Testis (tissue), 3 donors: ENCODE results near the gene ZSCAN22. TPM values are rescaled to one million over a fixed set of nuclear protein-coding genes. Genes with fewer than 3 reads are reported as not detected.

Experiments
- DNase-seq: peaks from one replicate; pipeline ENCODE4 v3.0.0-alpha.2; 2019
- H3K27ac ChIP-seq, 2 donors: fragments of 200-600 bp; sonication (generic); one replicate each; pipeline ENCODE4 v1.5.1; 2019
- H3K27me3 ChIP-seq: fragments of 200-600 bp; sonication (generic); one replicate; pipeline ENCODE4 v1.5.1; 2019
- H3K36me3 ChIP-seq: fragments of 200-600 bp; sonication (generic); one replicate; pipeline ENCODE4 v1.5.1; 2017; ENCODE audit warnings: low read depth; ENCODE audit errors: missing control alignments
- H3K4me1 ChIP-seq: fragments of 200-600 bp; sonication (generic); one replicate; pipeline ENCODE4 v1.5.1; 2019
- H3K4me3 ChIP-seq, 2 donors: fragments of 200-600 bp; sonication (generic); one replicate each; pipeline ENCODE4 v1.5.1; 2017 to 2019
- H3K9me3 ChIP-seq: fragments of 200-600 bp; sonication (generic); one replicate; pipeline ENCODE4 v1.5.1; 2017
- CTCF ChIP-seq, 3 experiments: fragments of 450-650 bp in 2 of 3; fragments of 200-600 bp in 1 of 3; sonication (generic) in 1 of 3; IDR thresholded peaks; one replicate each; pipeline ENCODE4 v1.5.1; 2016 to 2019; ENCODE audit warnings: antibody characterized with exemption in 3 of 3, mild to moderate bottlenecking in 2 of 3, moderate library complexity in 1 of 3
- POLR2A ChIP-seq: fragments of 450-650 bp; IDR thresholded peaks from one replicate; pipeline ENCODE4 v1.6.1; 2017; ENCODE audit warnings: antibody characterized with exemption, mild to moderate bottlenecking, moderate library complexity
- WGBS, 2 donors: methylation state at CpG; one replicate each; pipeline ENCODE4 v1.1.5; 2018; 5-methylcytosine and 5-hydroxymethylcytosine counted together
- intact Hi-C: fragments of 100-400 bp; cut with DNase I; formaldehyde crosslinking; loops from one replicate; pipeline ENCODE4 v1.15.1; 2023; ENCODE audit warnings: low total_unique reads
- polyA plus RNA-seq: library from polyadenylated mRNA; stranded (reverse); fragments of 350-450 nt; fragmentation: Illumina TruSeq; extraction: RNeasy Lipid Tissue Mini Kit (QIAGEN cat#74804); gene quantifications from one replicate; pipeline ENCODE4 v1.2.3, GENCODE V29; 2014; ENCODE audit warnings: low read depth, low replicate concordance; ENCODE audit not compliant: insufficient read depth
- total RNA-seq, 2 donors: library from RNA; depleted of rRNA; stranded (reverse); fragments of >200 nt; gene quantifications; one replicate each; pipeline ENCODE4 v1.2.3, GENCODE V29; 2016

Gene ZSCAN22
- total and polyA plus RNA-seq, 3 donors from 2014 or later, result 2.4 to 4.9 (median 3.5) TPM

DNA sequence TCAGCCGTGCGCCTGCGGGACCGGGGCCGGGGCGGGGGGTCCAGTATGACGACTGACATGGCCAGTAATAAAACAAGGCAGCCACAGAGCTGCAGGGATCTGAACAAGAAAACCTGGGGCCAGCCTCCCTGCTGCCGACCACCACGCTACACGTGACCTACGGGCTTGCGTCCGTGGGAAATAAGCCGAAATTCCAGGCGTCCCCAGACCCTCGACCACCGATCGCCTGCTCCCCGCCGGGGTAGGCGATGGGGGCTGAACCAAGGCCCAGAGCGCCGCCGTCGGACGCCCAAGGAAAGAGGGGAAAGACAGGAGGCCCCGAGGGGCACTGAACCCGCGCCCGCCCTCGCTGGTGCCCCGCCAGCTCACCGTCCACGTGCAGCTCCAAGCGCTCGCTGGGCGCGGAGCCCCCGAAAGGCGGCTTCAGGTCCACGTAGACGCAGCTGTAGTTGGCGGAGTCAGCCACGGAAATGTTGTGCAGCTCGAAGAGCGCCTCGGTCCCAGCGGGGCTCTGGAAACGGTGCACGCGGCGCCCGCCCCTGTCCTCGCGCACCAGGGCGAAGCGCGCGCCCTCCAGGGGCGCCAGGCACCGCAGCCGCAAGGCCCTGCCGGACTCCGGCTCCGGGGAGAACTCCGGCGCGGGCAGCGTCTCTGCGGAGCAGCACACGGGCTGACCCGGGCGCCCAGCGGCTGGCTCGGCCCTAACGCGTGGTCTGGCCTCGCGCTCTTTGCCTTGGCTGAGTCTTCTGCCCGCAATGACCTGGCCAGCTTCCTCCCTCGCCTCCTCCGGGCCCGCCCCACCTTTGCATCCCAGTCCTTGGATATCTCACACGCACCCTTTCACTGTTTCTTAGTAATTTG lies 23.4 kb downstream of the ZSCAN22 start:
- Histone ChIP-seq H3K36me3 (no peaks in the 10 kb centered on the region), H3K4me1 (peaks cover 13% of the 10 kb centered on the region), H3K27ac (no peak overlapping the region), H3K27me3 (no peaks in the 10 kb centered on the region), H3K9me3 (no peaks in the 10 kb centered on the region), H3K4me3 (peak overlapping the region in 1 of 2 donors; percentile 21)
- intact Hi-C loops, result no loop called here
- WGBS, 2 donors, result 28 to 30% methylated on average over 25 to 80 of the region's 84 CpGs
- TF ChIP-seq POLR2A (no peak), CTCF (IDR thresholded peaks at IDR 0.05) (no peak)
- DNase-seq, result no peak

- TF ChIP-seq POLR2A (no peak), CTCF (IDR thresholded peaks at IDR 0.05) (no peak)
- Histone ChIP-seq H3K4me3 (peak overlapping the region in 1 of 2 donors; percentile 21), H3K27me3 (no peaks in the 10 kb centered on the region), H3K27ac (no peak overlapping the region), H3K36me3 (no peaks in the 10 kb centered on the region), H3K4me1 (peaks cover 13% of the 10 kb centered on the region), H3K9me3 (no peaks in the 10 kb centered on the region)
- no peak for DNase-seq
- intact Hi-C loops, result no loop called here
- 62 to 65% methylated on average over 16 to 34 of the region's 34 CpGs for WGBS, 2 donors
Observed at GRCh38 chr19:58350871-58351557, 24.2 kb downstream of the ZSCAN22 start.

GRCh38 chr19:58351558-58351878 lies 24.7 kb downstream of the ZSCAN22 start:
- H3K9me3 ChIP-seq, result no peaks in the 10 kb centered on the region
- no peak for DNase-seq
- H3K36me3 ChIP-seq, result no peaks in the 10 kb centered on the region
- H3K4me1 ChIP-seq, result peaks cover 13% of the 10 kb centered on the region
- no peak overlapping the region for H3K27ac ChIP-seq
- no peak overlapping the region for H3K4me3 ChIP-seq
- H3K27me3 ChIP-seq, result no peaks in the 10 kb centered on the region
- 80 to 84% methylated on average over 8 to 9 of the region's 9 CpGs for WGBS, 2 donors
- no peak for TF ChIP-seq POLR2A
- TF ChIP-seq CTCF (IDR thresholded peaks at IDR 0.05), result no peak
- intact Hi-C loops, result no loop called here

GRCh38 chr19:58351990-58352755 lies 25.4 kb downstream of the ZSCAN22 start:
- TF ChIP-seq CTCF (IDR thresholded peaks at IDR 0.05) (no peak), POLR2A (no peak)
- H3K27me3 ChIP-seq, result no peaks in the 10 kb centered on the region

More at GRCh38 chr19:58351990-58352755, 25.4 kb downstream of the ZSCAN22 start:
- intact Hi-C loops, result no loop called here
- no peak overlapping the region for H3K4me3 ChIP-seq
- no peak overlapping the region for H3K27ac ChIP-seq
- no peak for DNase-seq
- WGBS, 2 donors, result 81 to 82% methylated on average over 20 to 23 of the region's 23 CpGs
- H3K4me1 ChIP-seq, result peaks cover 7% of the 10 kb centered on the region
- H3K9me3 ChIP-seq, result no peaks in the 10 kb centered on the region
- H3K36me3 ChIP-seq, result no peaks in the 10 kb centered on the region
